Measurements from ENCODE around the gene HHATL.

Gene HHATL, protein sequence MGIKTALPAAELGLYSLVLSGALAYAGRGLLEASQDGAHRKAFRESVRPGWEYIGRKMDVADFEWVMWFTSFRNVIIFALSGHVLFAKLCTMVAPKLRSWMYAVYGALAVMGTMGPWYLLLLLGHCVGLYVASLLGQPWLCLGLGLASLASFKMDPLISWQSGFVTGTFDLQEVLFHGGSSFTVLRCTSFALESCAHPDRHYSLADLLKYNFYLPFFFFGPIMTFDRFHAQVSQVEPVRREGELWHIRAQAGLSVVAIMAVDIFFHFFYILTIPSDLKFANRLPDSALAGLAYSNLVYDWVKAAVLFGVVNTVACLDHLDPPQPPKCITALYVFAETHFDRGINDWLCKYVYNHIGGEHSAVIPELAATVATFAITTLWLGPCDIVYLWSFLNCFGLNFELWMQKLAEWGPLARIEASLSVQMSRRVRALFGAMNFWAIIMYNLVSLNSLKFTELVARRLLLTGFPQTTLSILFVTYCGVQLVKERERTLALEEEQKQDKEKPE

DNA sequence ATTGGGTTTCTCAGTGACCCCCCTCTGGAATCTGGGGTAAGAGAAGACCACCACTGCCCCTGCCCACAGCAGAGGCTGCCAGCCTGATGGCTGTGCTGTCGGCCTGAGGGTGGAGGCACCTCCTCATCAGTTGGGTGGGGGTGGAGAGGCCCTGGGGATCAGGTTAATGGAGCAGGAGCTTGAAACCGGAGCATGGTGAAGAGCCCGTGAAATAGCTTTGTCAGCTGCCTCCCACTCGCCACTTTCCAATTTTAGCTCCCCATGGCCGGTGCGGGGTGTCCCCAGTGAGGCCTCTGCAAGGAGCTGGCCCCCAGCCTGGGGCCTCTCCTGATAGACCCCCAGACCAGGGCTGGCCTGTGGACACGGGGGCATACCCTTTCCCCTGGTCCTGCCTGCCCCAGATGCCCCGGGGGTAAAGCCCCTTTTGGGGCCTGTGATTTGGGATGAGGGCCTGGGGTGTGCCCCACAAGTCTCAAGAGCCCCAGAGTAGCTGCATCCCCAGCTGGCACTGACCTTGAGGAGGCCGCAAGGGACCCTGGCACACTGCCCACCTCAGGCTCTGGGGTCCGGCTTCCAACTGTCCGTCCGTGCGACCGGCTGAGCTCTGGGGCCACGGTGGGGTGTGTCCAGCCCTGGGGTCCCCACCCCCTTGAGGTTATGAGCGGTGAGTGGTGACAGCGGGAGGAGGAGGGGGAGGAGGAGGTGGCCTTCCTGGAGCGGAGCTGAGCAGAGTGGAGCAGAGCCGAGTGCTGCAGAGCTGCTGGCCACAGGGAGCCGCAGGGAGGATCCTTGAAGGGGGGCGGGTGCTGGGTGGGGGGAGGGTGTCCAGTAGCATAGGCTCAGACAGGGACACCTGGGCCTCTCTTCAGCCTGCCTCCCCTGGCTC is at the start of gene HHATL:
HHATL (minus strand) TSS at position 733 of the 886 bp plus-strand sequence. CDS start 1,972 bp downstream, outside the sequence.
- in situ Hi-C loops (cut with MboI; ENCODE audit: low sequenced_read_pairs) = no loop called here

DNA sequence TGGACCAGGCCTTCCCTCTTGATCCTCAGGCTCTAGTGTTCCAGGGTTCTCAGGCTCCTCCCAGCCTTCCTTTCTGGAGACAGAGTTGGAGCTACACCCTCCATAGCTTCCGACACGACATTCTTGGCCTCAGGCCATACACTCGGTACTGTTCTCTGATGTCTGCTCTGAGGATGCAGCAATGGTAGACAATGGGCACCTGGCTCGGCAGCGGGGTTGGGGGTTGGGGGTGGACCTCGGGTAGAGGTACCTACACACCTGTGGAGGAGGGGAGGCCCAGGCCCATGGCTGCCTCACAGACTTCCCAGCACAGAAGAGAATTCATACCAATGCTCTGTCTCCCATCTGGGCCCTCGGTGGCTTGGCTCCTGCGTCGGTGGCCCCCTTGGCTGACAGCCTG is 49.0 kb upstream of the HHATL start:
- in situ Hi-C loops (cut with MboI; ENCODE audit: low sequenced_read_pairs) = no loop called here

DNA sequence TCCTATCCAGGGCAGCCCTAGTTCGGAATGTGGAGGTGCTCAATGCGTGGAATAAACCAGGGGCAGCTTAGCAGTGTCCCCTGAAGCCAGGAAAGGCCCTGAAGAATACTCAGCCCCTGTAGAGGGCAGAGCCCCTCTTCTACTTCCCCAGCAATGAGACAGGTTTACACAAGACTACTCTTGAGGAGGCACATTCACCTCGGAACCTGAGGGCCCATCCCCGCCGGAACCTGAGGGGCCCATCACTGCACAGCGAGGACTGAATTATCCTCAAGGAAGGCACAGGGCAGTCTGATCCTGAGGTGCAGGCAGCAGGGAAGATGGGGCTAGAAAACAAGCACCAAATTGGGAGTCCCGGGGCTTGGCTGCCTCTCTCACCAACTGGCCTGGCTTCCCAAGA is 48.2 kb upstream of the HHATL start:
- in situ Hi-C loops (cut with MboI; ENCODE audit: low sequenced_read_pairs) = no loop called here

DNA sequence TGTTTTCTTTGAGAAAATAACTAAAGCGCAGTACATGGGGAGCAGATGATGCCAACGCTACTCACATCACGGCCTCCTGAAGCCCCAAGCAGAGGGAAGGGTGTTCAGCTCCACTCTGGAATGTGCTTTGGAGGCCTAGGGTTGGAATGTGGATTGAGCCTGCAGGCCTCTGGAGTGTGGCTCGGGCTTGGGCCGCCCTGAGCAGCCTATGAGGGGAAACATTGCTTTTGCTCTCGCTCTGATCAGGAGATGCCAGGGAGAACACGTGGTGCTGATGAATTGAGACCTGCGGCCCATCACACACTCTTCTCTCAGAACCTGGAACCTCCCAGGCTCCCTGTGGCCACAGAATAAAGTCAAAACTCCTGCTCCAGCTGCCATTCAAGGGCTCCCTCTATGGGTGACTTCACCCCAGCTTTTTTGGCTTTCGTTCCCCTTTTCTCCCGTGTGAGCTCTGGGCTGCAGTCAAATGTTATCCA is 47.2 kb upstream of the HHATL start:
- in situ Hi-C loops (cut with MboI; ENCODE audit: low sequenced_read_pairs) = no loop called here

DNA sequence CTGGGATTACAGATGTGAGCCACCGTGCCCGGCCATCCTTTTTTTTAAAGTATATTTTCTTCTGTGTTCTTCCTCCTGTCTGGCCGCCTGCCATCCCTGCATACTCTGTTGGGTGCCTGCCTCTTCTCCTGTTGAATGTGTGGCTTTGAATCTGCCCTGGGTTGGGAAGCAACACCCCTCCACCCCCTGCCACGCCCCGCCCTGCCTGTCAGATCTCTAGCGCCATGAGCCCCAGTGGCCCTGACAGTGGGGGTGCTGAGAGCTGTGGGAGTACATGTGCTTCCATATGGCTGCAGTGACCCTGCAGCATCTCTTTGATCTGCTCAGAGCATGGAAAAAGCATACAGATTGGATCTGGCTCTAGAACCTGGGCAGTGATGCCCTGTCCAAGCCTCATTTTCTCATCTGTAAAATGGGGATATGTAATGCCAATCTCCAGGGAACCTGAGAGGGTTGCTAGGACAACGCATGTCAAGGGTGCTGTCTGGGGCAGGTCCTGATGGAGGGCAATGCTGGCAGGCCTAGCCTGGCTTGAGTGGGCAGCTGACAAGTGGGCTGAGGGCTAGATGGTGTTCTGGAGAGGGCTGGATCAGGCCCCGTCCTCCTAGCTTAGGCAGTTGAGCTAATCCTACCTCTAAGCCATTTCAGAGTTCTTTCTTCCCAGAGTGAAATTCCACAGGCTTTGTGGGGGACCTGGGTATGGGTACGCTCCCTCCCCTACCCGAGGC is 46.6 kb upstream of the HHATL start:
- in situ Hi-C loops (cut with MboI; ENCODE audit: low sequenced_read_pairs) = no loop called here

DNA sequence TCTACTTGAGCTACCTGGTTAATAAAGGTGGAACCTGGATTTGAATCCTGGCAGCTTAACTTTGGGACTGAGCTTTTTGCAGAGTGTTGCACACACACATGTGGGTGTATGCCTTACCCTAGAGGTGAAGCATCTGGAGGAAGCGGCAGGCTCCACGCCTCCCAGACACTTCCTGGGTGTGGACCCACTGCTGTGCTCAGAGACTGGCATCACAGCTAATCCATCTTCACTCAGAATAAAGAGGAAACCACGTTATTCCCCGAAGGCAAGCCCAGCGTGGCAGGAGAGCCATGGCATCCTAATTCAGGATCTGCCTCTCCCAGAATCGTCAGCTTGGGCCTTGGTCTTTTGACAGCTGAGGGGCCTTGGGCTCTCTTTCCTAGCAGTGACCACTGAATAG is 45.0 kb upstream of the HHATL start:
- in situ Hi-C loops (cut with MboI; ENCODE audit: low sequenced_read_pairs) = no loop called here

DNA sequence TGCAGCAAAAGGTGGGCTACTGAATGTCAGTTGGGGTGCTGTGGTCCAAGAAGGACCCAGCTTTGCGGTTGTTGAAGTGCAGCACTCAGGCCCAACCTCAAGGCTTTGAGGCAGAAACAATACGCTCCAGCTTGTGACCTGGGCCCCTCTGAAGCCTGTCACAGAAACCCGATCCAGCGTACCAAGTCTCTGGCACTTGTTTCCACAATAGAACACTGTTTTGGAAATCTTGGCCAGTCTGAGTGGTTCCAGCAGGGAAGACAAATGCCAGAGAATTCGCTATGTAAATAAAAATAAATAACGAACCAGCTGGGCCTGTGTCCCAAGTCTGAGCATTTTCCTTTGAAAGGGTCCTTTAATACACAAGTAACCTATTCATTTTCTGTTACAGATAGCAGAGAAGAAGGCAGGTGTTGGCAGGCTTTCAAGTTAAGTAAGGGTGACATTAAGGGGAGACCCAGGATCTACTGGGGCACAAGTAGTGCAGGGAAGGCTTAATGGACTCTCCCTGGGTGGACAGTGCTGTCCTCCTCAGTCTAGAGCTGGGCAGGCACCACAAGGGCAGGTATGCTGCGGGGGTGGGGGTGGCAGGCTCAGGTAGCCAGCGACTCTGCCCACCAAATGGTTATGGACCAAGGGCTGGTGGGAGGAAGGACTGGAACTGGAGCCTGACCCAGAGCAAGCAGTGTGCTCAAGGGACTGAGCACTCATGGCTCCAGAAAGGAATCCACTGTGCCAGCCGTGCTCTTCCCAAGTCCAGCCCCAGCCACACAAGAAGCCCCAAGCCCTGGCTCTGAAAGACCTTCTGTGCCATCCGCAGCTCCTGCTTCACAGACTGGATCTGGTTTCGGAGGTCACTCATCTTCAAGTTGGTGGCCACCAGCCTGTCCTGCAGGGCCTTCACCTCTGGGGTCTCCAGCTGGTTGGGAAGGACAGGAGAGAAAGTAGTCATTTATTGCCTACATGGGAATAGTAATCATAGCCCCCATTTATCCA is 44.2 kb upstream of the HHATL start:
- in situ Hi-C loops (cut with MboI; ENCODE audit: low sequenced_read_pairs) = no loop called here

DNA sequence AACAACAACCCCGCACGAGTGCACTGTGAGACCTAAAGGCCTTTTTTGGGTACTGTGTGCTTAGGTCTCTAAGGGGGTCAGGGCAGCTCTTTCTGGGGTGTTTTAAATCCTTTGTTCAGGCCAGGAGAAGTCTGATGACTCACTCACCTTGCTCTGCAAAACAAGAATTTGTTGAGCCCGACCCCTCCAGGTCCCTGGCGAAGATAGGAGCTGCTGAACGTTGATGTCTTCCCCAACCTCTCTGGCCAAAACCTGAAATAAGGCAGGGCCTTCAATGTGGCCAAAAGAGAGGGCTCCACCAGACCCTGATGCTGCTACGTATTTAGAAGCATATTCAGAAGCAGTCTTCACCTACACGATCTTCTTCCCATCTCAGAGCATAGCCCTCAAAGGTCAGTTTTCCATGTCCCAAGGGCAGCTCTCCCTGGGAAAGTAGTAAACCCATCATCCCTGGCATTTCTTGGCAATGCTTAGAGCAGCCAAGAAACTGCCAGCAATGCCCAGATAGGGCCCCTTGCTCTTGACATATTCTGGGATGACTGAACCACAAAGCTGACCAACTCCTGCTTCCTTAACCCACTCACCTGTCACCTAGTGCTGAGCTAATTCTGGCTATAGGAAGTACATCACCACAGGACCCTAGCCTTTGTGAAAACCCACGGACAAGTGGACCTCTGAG is 43.3 kb upstream of the HHATL start:
- in situ Hi-C loops (cut with MboI; ENCODE audit: low sequenced_read_pairs) = no loop called here

DNA sequence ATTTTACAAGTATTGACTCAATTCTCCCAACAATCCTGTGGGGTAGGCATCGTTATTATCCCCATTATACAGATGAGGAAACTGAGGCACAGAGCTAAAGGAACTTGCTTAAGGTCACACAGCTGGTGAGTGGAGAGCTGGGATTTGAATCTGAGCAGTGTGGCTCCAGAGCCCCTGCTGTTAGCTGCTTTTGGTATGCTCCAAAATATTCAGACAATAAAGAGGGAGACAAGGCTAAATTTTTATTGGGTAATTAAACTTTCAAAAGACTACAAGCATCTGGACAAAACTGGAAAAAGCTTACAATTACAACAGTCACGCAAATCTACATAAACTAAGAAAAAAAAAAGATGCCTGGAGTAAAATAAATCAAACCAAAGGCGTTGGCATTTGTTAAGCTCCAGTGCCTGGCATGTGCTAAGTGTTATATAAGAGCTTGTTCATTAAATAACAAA is 42.7 kb upstream of the HHATL start:
- in situ Hi-C loops (cut with MboI; ENCODE audit: low sequenced_read_pairs) = no loop called here

DNA sequence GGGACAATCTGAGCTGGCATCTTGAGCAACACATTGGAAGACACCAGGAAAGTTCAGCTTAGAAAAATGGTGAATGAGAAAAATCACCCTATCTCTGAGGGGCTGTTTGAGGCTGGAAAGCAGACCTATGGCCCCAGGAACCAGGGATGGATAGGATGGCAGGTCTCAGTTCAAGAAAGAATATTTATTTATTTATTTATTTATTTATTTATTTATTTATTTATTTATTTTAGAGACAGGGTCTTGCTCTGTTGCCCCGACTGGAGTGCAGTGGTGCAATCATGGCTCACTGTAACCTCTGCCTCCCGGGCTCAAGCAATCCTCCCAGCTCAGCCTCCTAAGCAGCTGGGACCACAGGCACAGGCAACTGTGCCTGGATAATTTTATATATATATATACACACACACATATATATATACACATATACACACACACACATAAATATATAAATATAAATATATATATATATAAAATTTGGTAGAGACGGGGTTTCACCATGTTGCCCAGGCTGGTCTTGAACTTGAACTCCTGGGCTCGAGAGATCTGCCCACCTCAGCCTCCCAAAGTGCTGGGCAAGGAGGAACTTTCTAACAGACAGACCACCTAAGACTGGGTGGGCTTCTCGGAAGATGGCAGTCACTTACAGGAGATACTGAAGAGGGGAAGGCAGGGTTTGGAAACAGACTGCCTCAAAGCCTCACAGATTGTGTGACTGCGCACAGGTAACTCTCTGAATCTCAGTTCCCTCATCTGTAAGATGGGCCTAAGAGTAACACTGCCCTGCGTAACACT is 40.8 kb upstream of the HHATL start:
- in situ Hi-C loops (cut with MboI; ENCODE audit: low sequenced_read_pairs) = no loop called here

DNA sequence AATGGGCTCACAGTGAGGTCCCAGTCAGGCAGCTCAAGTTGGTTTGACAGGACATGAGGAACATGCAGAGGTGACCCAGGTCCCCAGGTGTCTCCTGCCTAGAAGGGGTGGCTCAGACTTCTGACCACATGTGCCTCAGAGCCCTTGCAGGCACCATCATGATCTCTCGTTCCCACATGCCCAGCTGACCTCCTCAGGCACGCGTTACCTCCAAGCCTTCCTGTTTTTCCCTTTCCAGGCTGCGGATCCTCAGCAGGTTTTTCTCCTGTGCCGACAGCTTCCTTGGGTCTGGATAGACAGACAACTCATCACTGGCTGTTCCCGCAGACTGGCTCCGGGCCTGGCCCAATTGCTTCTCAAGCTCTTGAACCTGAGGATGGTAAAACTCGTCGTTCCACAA is 40.1 kb upstream of the HHATL start:
- in situ Hi-C loops (cut with MboI; ENCODE audit: low sequenced_read_pairs) = no loop called here

DNA sequence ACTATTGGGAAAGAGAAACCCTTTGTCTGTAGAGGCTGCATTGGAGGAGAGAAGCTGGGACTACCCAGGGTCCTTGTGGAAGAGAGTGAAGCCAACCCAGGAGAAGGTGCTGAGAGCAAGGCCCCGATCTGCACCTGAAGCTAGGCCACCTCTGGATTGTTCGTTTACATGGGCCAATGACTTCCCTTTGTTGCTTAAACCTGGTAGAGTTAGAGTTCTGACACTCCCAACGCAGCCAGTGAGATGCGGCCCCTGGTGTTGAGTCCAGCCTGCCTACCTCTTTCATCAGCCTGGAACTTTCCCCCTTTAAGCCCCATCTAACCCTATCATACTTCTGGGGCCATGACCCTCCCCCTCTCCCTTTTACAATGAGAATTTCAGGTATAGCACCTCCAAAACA is 39.7 kb upstream of the HHATL start:
- in situ Hi-C loops (cut with MboI; ENCODE audit: low sequenced_read_pairs) = no loop called here

DNA sequence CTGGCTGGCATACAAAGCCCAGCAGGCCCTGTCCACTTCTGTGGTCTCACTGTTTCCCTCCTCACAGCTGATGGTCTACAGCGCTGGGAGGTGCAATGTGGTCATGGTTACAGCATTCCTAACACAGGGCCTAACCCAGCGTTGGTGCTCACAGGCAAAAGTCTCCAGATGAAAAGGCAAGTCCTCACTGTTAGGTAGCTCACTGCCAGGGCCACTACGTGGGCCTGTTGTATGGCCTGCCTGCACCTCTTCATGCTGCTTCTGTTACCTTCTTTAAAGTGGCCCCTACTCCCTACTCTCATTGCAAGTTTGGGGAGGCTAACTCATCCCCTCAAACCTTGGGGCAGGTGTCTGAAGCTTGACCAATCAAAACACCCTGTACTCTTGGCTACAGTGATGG is 39.2 kb upstream of the HHATL start:
- in situ Hi-C loops (cut with MboI; ENCODE audit: low sequenced_read_pairs) = no loop called here

DNA sequence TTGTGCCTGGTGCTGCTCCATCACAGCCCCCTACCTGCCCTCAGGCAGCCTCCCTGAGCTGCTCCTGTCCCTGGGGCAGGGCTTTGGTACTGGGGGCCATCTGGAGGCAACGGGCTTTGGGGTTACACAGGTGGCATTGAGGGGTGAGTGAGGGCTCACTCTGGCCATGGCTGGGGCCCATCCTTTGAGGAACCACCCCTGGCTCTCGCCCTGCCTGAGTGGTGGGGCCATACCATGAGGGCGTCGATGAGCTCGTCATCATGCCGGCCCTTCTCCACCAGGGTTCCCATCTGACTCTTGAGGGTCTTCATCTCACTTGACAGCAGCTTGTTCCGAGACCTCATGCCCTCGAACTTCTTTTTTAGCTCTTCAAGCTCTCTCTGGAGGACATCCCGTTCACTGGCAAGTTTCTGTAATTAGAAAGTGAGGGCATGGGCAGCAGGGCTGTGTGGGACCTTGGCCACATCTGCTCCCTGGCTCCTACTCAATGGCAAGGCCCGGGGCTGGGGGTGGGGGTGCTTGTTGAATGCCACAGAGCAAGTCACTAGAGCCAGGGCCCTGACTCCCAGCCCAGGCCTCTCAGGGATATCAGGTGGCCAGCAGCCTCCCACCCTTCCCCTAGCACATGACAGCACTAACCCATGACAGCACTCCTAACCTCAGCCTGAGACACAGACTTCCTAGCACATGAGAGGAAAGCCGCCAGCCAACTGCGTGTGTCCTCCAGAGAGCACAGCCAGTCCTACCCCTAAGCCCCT is 37.0 kb upstream of the HHATL start:
- in situ Hi-C loops (cut with MboI; ENCODE audit: low sequenced_read_pairs) = no loop called here

DNA sequence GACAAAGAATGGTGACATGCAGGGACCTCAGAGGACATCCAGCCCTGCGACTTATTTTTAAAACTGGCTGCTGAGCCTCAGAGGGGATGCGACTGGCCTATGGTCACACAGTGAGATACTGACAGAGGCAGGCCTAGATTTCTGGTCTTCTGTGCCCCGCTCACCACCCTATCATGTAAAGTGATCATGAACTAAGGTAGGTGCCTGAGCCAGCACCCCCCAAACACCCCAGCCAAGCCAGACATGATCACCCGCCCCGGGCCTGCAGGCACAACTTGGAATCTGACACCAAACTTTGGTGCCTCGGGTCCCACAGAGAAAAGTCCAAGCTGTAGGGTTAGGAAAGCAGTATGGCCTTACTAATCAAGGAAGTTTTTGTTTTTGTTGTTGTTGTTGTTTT is 33.9 kb upstream of the HHATL start:
- in situ Hi-C loops (cut with MboI; ENCODE audit: low sequenced_read_pairs) = no loop called here

DNA sequence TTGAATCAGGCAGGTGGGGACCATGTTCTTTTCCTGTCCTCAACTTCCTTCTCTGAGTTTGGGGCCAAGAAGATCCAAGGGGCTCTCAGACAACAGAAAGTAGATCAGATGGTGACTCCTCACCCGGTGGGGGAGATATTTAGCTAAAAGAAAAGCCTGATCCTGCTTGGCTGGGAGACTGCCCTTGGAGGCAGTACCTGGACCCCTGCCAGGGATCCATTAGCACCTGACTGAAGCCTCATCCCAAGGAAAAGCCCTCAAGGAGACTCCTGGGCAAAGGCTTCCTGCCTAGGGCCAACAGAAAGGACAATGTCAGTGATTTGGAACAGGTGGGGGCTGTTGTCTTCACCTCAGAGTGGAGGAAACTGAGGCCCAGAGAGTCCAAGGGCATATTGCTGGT is 33.5 kb upstream of the HHATL start:
- in situ Hi-C loops (cut with MboI; ENCODE audit: low sequenced_read_pairs) = no loop called here

DNA sequence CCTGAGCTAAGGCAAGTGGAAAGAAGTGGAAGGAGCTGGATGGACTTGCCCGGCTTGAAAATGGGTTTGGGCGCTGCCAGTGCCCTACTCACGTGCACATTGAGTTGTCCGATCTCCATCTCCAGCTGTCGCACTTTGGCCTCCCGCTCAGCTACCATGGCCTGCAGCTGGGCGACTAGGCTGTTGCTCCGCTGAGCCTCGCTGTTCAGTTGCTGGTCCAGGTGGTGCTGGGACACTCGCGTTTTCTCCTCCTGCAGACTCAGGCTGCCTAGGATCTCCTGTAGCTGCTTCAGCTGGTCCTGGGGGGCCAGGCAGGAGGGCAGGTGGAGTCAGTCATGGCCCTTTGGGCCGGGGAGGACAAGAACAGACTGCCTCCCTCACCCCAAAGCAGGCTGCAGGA is 33.0 kb upstream of the HHATL start:
- in situ Hi-C loops (cut with MboI; ENCODE audit: low sequenced_read_pairs) = no loop called here

DNA sequence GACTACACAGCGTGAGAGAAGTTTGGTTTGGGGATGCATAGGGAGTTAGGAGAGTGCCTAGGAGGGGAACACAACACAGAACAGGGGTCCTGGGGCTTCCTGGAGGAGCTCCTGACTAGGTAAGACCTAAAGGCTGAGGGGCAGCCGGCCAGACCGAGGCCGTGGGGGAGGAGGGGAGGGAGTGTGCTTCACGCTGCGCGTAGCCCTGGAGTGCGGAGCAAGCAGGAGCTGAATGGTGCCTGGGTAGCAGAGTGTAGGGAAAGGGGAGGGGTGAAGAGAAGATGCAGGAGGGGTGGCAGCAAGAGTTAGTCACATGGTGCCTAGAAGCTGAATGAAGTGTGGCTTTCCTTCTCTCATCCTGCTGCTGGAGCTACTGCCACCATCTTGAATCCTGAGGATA is 32.4 kb upstream of the HHATL start:
- in situ Hi-C loops (cut with MboI; ENCODE audit: low sequenced_read_pairs) = no loop called here

All from HL-60/S4 treated with retinoic acid at 250 ng/mL for 4 days and 3 days (cell line).